GM12892 (cell line): ENCODE data around the gene ROR1.

Experiments
- POLR2A ChIP-seq: IDR thresholded peaks from 2 replicates; pipeline ENCODE4 v1.6.1; 2011; ENCODE audit warnings: low read depth, low read length, control low read depth
- POLR2AphosphoS5 ChIP-seq: IDR thresholded peaks from 2 replicates; pipeline ENCODE4 v1.6.1; 2011; ENCODE audit warnings: low read depth, low read length, control low read depth

- TF ChIP-seq POLR2A: no peak
- no peak for TF ChIP-seq POLR2AphosphoS5
These were observed 3.4 kb upstream of the ROR1 start for GRCh38 chr1:63770381-63770780.
